Glutamatergic neuron (in vitro differentiated cells): ENCODE measurements around the gene GPC6. TPM values are rescaled to one million over a fixed set of nuclear protein-coding genes. Genes with fewer than 3 reads are reported as not detected.
A peak's percentile ranks its signal among the peaks of the same experiment; 100 is the strongest.

Experiments used
- DNase-seq: peaks from one replicate; pipeline ENCODE4 v3.0.0; 2022
- H3K27ac Mint-ChIP-seq: one replicate; pipeline ENCODE4 v1.8.0; 2020; ENCODE audit warnings: mild to moderate bottlenecking, mixed read lengths, inconsistent platforms; ENCODE audit not compliant: unreplicated experiment
- H3K27me3 Mint-ChIP-seq: one replicate; pipeline ENCODE4 v1.8.0; 2020; ENCODE audit warnings: mild to moderate bottlenecking, moderate library complexity, mixed read lengths, inconsistent platforms; ENCODE audit not compliant: unreplicated experiment
- H3K36me3 Mint-ChIP-seq: one replicate; pipeline ENCODE4 v1.8.0; 2020; ENCODE audit warnings: mild to moderate bottlenecking, mixed read lengths, inconsistent platforms; ENCODE audit not compliant: unreplicated experiment
- H3K4me1 Mint-ChIP-seq: one replicate; pipeline ENCODE4 v1.8.0; 2020; ENCODE audit warnings: mild to moderate bottlenecking, low read depth, mixed read lengths, inconsistent platforms; ENCODE audit not compliant: unreplicated experiment
- H3K4me3 Mint-ChIP-seq: one replicate; pipeline ENCODE4 v1.8.0; 2020; ENCODE audit warnings: mild to moderate bottlenecking, mixed read lengths, inconsistent platforms; ENCODE audit not compliant: unreplicated experiment
- H3K9me3 Mint-ChIP-seq: one replicate; pipeline ENCODE4 v1.8.0; 2020; ENCODE audit warnings: mild to moderate bottlenecking, moderate library complexity, mixed read lengths, inconsistent platforms; ENCODE audit not compliant: unreplicated experiment
- total RNA-seq: library from RNA; stranded (reverse); fragmentation: NEBNext Ultra II Directional; extraction: Animal tissue kit (Norgen Biotek cat#: 25700); gene quantifications from one replicate; pipeline ENCODE4 v1.2.1, GENCODE V29; 2021; ENCODE audit not compliant: unreplicated experiment
- TF ChIP-seq, protein P1 (sequence below): fragments of 200-600 bp; sonication (generic); IDR thresholded peaks from one replicate; pipeline ENCODE4 v1.5.0; 2021; ENCODE audit not compliant: partially characterized antibody, unreplicated experiment

Gene GPC6
- total RNA-seq, 1 donor from 2014 or later: 11.8 TPM

DNA sequence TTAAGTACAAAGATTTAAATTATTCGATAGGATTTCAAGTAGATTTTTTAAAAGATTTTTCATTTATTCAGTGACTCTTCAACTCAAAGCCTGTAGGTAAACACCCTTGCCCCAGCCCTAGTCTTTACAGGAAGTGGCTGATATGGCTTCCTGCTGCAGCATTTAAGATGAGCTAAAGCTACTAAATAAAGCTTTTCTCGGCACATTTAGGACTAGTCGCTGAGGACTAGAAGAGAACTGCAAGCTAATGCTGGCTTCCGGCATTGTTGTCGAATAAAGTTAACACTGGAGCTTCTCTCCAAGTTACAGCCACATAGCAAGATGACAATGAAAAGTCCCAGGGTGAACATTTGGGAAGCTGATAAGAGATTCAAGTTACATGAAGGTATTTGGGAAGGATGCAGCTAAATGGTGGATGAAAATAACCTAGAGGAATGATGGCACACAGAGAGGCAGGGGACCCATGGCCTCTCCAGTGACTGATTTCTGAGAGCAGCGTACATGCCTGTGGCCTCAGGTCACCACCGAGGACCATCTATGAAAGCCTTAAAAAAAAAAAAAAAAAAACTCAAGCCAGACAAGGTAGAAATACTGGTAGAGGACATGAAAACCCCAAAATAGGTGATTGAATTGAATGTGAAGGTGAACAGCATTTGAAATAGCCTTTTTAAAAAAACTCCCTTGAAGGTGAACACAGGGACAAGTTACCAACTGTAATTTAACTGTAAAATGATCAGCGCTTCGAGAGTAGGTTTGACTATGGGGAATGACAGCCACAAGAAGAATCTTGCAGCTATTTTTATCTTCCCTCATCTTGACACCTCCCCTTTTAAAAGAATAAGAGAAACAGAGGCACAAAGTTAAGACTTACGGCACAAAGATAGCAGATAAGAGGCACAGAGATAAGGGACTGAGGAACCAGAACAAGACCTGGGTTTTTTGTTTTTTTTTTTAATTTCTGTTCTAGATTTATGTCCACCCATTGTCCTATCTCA lies 1097.5 kb downstream of the GPC6 start:
- Mint-ChIP-seq H3K9me3 (no peaks in the 10 kb centered on the region), H3K4me1 (peaks cover 30% of the 10 kb centered on the region), H3K4me3 (no peak overlapping the region), H3K27me3 (peaks cover 1% of the 10 kb centered on the region), H3K36me3 (no peaks in the 10 kb centered on the region), H3K27ac (no peak overlapping the region)
- TF ChIP-seq, protein P1, sequence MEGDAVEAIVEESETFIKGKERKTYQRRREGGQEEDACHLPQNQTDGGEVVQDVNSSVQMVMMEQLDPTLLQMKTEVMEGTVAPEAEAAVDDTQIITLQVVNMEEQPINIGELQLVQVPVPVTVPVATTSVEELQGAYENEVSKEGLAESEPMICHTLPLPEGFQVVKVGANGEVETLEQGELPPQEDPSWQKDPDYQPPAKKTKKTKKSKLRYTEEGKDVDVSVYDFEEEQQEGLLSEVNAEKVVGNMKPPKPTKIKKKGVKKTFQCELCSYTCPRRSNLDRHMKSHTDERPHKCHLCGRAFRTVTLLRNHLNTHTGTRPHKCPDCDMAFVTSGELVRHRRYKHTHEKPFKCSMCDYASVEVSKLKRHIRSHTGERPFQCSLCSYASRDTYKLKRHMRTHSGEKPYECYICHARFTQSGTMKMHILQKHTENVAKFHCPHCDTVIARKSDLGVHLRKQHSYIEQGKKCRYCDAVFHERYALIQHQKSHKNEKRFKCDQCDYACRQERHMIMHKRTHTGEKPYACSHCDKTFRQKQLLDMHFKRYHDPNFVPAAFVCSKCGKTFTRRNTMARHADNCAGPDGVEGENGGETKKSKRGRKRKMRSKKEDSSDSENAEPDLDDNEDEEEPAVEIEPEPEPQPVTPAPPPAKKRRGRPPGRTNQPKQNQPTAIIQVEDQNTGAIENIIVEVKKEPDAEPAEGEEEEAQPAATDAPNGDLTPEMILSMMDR: no peak
- DNase-seq: no peak

- Mint-ChIP-seq H3K27ac (peak overlapping the region; percentile 68), H3K4me3 (no peak overlapping the region)
Measured at GRCh38 chr13:94324767-94325540, 1098.3 kb downstream of the GPC6 start.

GRCh38 chr13:94325650-94326049 lies 1099.0 kb downstream of the GPC6 start:
- no peaks in the 10 kb centered on the region for H3K9me3 Mint-ChIP-seq
- TF ChIP-seq, protein P1: no peak
- DNase-seq: no peak
- peaks cover 37% of the 10 kb centered on the region for H3K4me1 Mint-ChIP-seq
- no peak overlapping the region for H3K4me3 Mint-ChIP-seq
- H3K27ac Mint-ChIP-seq: no peak overlapping the region
- no peaks in the 10 kb centered on the region for H3K27me3 Mint-ChIP-seq
- H3K36me3 Mint-ChIP-seq: no peaks in the 10 kb centered on the region

More at GRCh38 chr13:94324767-94325540, 1098.3 kb downstream of the GPC6 start:
- DNase-seq: no peak
- Mint-ChIP-seq H3K27me3 (no peaks in the 10 kb centered on the region), H3K4me1 (peaks cover 35% of the 10 kb centered on the region), H3K36me3 (no peaks in the 10 kb centered on the region), H3K9me3 (no peaks in the 10 kb centered on the region)
- TF ChIP-seq, protein P1: no peak

DNA sequence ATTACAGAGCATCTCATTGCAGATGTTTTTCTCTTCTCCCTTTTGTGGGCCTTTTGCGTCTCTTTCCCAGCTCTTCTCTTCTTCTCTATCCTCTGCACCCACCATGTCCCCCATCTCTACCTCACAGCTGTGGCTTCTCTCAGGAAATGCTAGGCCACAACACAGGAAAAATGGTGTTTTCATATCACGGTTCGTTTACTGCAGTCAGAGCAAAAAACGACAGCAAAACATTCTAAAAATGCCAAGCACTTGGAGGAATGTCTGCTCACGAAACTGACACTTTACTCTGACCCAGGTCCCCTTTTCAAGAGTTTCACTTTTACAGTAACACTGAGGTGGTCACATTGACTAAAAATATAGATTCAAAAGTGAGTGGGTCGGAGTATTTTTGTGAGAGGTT lies 1100.7 kb downstream of the GPC6 start:
- Mint-ChIP-seq H3K36me3 (no peaks in the 10 kb centered on the region), H3K4me1 (peaks cover 43% of the 10 kb centered on the region), H3K9me3 (peaks cover 2% of the 10 kb centered on the region), H3K27ac (no peak overlapping the region), H3K4me3 (no peak overlapping the region), H3K27me3 (peaks cover 2% of the 10 kb centered on the region)
- TF ChIP-seq, protein P1: no peak
- DNase-seq: no peak
